Colonic mucosa (tissue), 4 donors: ENCODE measurements around the gene DISP1. TPM values are rescaled to one million over a fixed set of nuclear protein-coding genes. Genes with fewer than 3 reads are reported as not detected.

ENCODE experiments used
- DNase-seq: peaks from one replicate; pipeline ENCODE4 v3.0.0-alpha.2; 2020
- H3K27ac ChIP-seq: fragments of 200-600 bp; one replicate; pipeline ENCODE4 v1.8.0; 2021
- H3K27me3 ChIP-seq: fragments of 200-600 bp; one replicate; pipeline ENCODE4 v1.8.0; 2021
- H3K36me3 ChIP-seq: fragments of 200-600 bp; one replicate; pipeline ENCODE4 v1.8.0; 2021
- H3K4me1 ChIP-seq: fragments of 200-600 bp; one replicate; pipeline ENCODE4 v1.8.0; 2021; ENCODE audit warnings: mild to moderate bottlenecking
- H3K4me3 ChIP-seq: fragments of 200-600 bp; one replicate; pipeline ENCODE4 v1.8.0; 2021
- H3K9ac ChIP-seq, 2 donors: one replicate each; pipeline ENCODE4 v1.7.0; 2013; ENCODE audit warnings: control low read depth in 2 of 2, low read depth in 2 of 2, low read length in 2 of 2
- H3K9me3 ChIP-seq: fragments of 200-600 bp; one replicate; pipeline ENCODE4 v1.8.0; 2021
- CTCF ChIP-seq: fragments of 200-600 bp; IDR thresholded peaks from one replicate; pipeline ENCODE4 v1.8.0; 2022; ENCODE audit warnings: antibody characterized with exemption, mild to moderate bottlenecking
- intact Hi-C: fragments of 100-400 bp; cut with DNase I; formaldehyde crosslinking; loops from one replicate; pipeline ENCODE4 v1.14.1; 2022
- total RNA-seq, 2 donors: library from RNA; stranded (reverse); fragmentation: NEBNext Ultra II Directional in 1 of 2; extraction: Animal tissue kit (Norgen Biotek cat#: 25700) in 1 of 2; gene quantifications; one replicate each; pipeline ENCODE4 v1.2.1, GENCODE V29; 2021
- donor health status: healthy.
- donor health status: DM: no; HTN: no; CAD: no.
- donor health status: DM: no; HTN: no; CAD: no.

DISP1 gene
- total RNA-seq, 2 donors from 2014 or later = 2.5 to 2.9 TPM

- Histone ChIP-seq H3K27me3 (no peaks in the 10 kb centered on the region), H3K27ac (no peak overlapping the region), H3K4me1 (no peaks in the 10 kb centered on the region), H3K4me3 (no peak overlapping the region), H3K9ac (no peak overlapping the region), H3K9me3 (no peaks in the 10 kb centered on the region), H3K36me3 (no peaks in the 10 kb centered on the region)
- no peak for TF ChIP-seq CTCF
- intact Hi-C loops = loop anchor here (10.0 kb wide), 1 partner anchor 207 kb away; no protein-coding TSS in a partner anchor
- no peak for DNase-seq
Measured at GRCh38 chr1:222798116-222798515, 16.7 kb upstream of the DISP1 start.

GRCh38 chr1:222798975-222799374, 15.9 kb upstream of the DISP1 start:
- no peak for DNase-seq
- TF ChIP-seq CTCF = no peak
- Histone ChIP-seq H3K27me3 (no peaks in the 10 kb centered on the region), H3K4me3 (no peak overlapping the region), H3K9ac (no peak overlapping the region), H3K9me3 (no peaks in the 10 kb centered on the region), H3K27ac (no peak overlapping the region), H3K36me3 (no peaks in the 10 kb centered on the region), H3K4me1 (no peaks in the 10 kb centered on the region)
- intact Hi-C loops = loop anchor here (10.0 kb wide), 1 partner anchor 206 kb away; no protein-coding TSS in a partner anchor

- Histone ChIP-seq H3K9ac (no peak overlapping the region), H3K27ac (no peak overlapping the region), H3K9me3 (no peaks in the 10 kb centered on the region), H3K36me3 (no peaks in the 10 kb centered on the region), H3K4me1 (no peaks in the 10 kb centered on the region), H3K27me3 (no peaks in the 10 kb centered on the region), H3K4me3 (no peak overlapping the region)
- intact Hi-C loops = no loop called here
- DNase-seq = no peak
- no peak for TF ChIP-seq CTCF
Measured at GRCh38 chr1:222801067-222801466, 13.8 kb upstream of the DISP1 start.

GRCh38 chr1:222811671-222812070, 3.2 kb upstream of the DISP1 start:
- Histone ChIP-seq H3K9me3 (no peaks in the 10 kb centered on the region), H3K36me3 (no peaks in the 10 kb centered on the region), H3K27me3 (no peaks in the 10 kb centered on the region), H3K4me3 (no peak overlapping the region), H3K4me1 (peaks cover 8% of the 10 kb centered on the region), H3K27ac (no peak overlapping the region), H3K9ac (no peak overlapping the region)
- DNase-seq = no peak
- intact Hi-C loops = no loop called here
- TF ChIP-seq CTCF = no peak

GRCh38 chr1:222813866-222814535, 838 bp upstream of the DISP1 start:
- no peak for DNase-seq
- no peak for TF ChIP-seq CTCF
- no peaks in the 10 kb centered on the region for H3K27me3 ChIP-seq
- peak overlapping the region; percentile 73 for H3K4me3 ChIP-seq
- no peaks in the 10 kb centered on the region for H3K9me3 ChIP-seq
- H3K36me3 ChIP-seq = no peaks in the 10 kb centered on the region
- no peak overlapping the region for H3K9ac ChIP-seq
- peaks cover 8% of the 10 kb centered on the region for H3K4me1 ChIP-seq
- peak overlapping the region; percentile 93 for H3K27ac ChIP-seq
- intact Hi-C loops = no loop called here
